IMR-90 (cell line): ENCODE data around the gene RPS26. TPM values are rescaled to one million over a fixed set of nuclear protein-coding genes. Genes with fewer than 3 reads are reported as not detected.
"Not testable (repeated sequence)": the region's sequence is repeated elsewhere in the genome, so short reads cannot be mapped to it uniquely, and the experiment has no call there.

Source experiments
- ATAC-seq: fragments of 200-7000 bp; cut with Tn5 transposase; 2 replicates; pipeline ENCODE4 v1.9.1; 2020; ENCODE audit warnings: low read depth, mild to moderate bottlenecking, moderate library complexity
- BruUV-seq: library from RNA; stranded (reverse); fragments of 400-500 nt; replicated peaks from 2 replicates; lab custom pipeline; 2021; lab: Mats Ljungman, UMichigan
- CTCF ChIA-PET: fragments of 300-600 bp; formaldehyde crosslinking; extraction: SDS; loops from one replicate; lab custom pipeline; 2021; ENCODE audit warnings: antibody characterized with exemption; lab: Yijun Ruan, JAX
- POLR2A ChIA-PET: fragments of 300-600 bp; sonication (Branson Sonifier 250); formaldehyde crosslinking; loops from one replicate; lab custom pipeline; 2022; ENCODE audit warnings: antibody characterized with exemption; ENCODE audit not compliant: unreplicated experiment; lab: Charles Lee
- DNase-seq: peaks from one replicate; pipeline ENCODE4 v3.0.0; 2013
- H2AFZ ChIP-seq: replicated peaks from 2 replicates; pipeline ENCODE3; 2013; ENCODE audit warnings: low read length, mild to moderate bottlenecking; ENCODE audit not compliant: poor library complexity
- H2AK5ac ChIP-seq: 2 replicates; pipeline ENCODE4 v1.6.1; 2013; ENCODE audit warnings: low read depth, low read length, inconsistent platforms
- H2AK9ac ChIP-seq: replicated peaks from 2 replicates; pipeline ENCODE3; 2013; ENCODE audit warnings: mild to moderate bottlenecking, low read depth, low read length, moderate library complexity; ENCODE audit not compliant: poor library complexity
- H2BK120ac ChIP-seq: 2 replicates; pipeline ENCODE4 v1.6.1; 2013; ENCODE audit warnings: low read depth, low read length, inconsistent platforms
- H2BK15ac ChIP-seq: 3 replicates; pipeline ENCODE4 v1.6.1; 2013; ENCODE audit warnings: low read depth, low read length, inconsistent platforms
- H2BK20ac ChIP-seq: 2 replicates; pipeline ENCODE4 v1.6.1; 2013; ENCODE audit warnings: low read depth, mild to moderate bottlenecking, inconsistent platforms, low read length, moderate library complexity
- H2BK5ac ChIP-seq: 2 replicates; pipeline ENCODE4 v1.6.1; 2013; ENCODE audit warnings: mild to moderate bottlenecking, low read depth, low read length, inconsistent platforms; ENCODE audit not compliant: poor library complexity, severe bottlenecking
- H3K14ac ChIP-seq: replicated peaks from 2 replicates; pipeline ENCODE4 v1.6.1; 2013; ENCODE audit warnings: low read depth, low read length, inconsistent platforms
- H3K18ac ChIP-seq: 2 replicates; pipeline ENCODE4 v1.6.1; 2013; ENCODE audit warnings: low read depth, low read length, control low read depth
- H3K23ac ChIP-seq: 2 replicates; pipeline ENCODE4 v1.6.1; 2013; ENCODE audit warnings: low read depth, low read length, inconsistent platforms
- H3K27ac ChIP-seq: 2 replicates; pipeline ENCODE4 v1.5.1; 2013; ENCODE audit warnings: mild to moderate bottlenecking, control low read depth, low read length; ENCODE audit not compliant: insufficient read depth
- H3K27me3 ChIP-seq: 2 replicates; pipeline ENCODE4 v1.6.1; 2013; ENCODE audit warnings: low read length; ENCODE audit not compliant: control insufficient read depth, insufficient read depth
- H3K36me3 ChIP-seq: 2 replicates; pipeline ENCODE4 v1.6.1; 2013; ENCODE audit warnings: low read length, mixed read lengths; ENCODE audit not compliant: control insufficient read depth, insufficient read depth
- H3K4ac ChIP-seq: 2 replicates; pipeline ENCODE4 v1.6.1; 2013; ENCODE audit warnings: low read depth, low read length, inconsistent platforms
- H3K4me1 ChIP-seq: 2 replicates; pipeline ENCODE4 v1.6.1; 2013; ENCODE audit warnings: low read length, mixed read lengths; ENCODE audit not compliant: control insufficient read depth, insufficient read depth
- H3K4me2 ChIP-seq: 2 replicates; pipeline ENCODE4 v1.6.1; 2013; ENCODE audit warnings: low read depth, mild to moderate bottlenecking, control low read depth, low read length, moderate library complexity
- H3K4me3 ChIP-seq: 2 replicates; pipeline ENCODE4 v1.5.1; 2013; ENCODE audit warnings: low read depth, mild to moderate bottlenecking, control low read depth, low read length, moderate library complexity; ENCODE audit not compliant: insufficient read depth
- H3K56ac ChIP-seq: 2 replicates; pipeline ENCODE4 v1.6.1; 2013; ENCODE audit warnings: low read length, inconsistent platforms; ENCODE audit not compliant: insufficient read depth; ENCODE audit errors: extremely low read depth
- H3K79me1 ChIP-seq, 2 experiments: 2 replicates each; pipeline ENCODE4 v1.6.1; 2013; ENCODE audit warnings: low read length in 2 of 2, inconsistent platforms in 1 of 2, low read depth in 1 of 2
- H3K9ac ChIP-seq: 2 replicates; pipeline ENCODE4 v1.6.1; 2013; ENCODE audit warnings: low read depth, low read length, control low read depth
- H3K9me1 ChIP-seq: 2 replicates; pipeline ENCODE4 v1.6.1; 2013; ENCODE audit warnings: low read length, inconsistent platforms; ENCODE audit not compliant: insufficient read depth
- H3K9me3 ChIP-seq: 2 replicates; pipeline ENCODE4 v1.6.1; 2013; ENCODE audit warnings: low read length; ENCODE audit not compliant: control insufficient read depth, insufficient read depth
- H4K20me1 ChIP-seq: 2 replicates; pipeline ENCODE4 v1.6.1; 2013; ENCODE audit warnings: low read length, inconsistent platforms; ENCODE audit not compliant: insufficient read depth
- H4K5ac ChIP-seq: 2 replicates; pipeline ENCODE4 v1.6.1; 2013; ENCODE audit warnings: mild to moderate bottlenecking, low read depth, low read length, control low read depth
- H4K8ac ChIP-seq, 2 experiments: 2 replicates each; pipeline ENCODE4 v1.6.1; 2013; ENCODE audit warnings: low read depth in 2 of 2, low read length in 2 of 2, control low read depth in 1 of 2, inconsistent platforms in 1 of 2
- H4K91ac ChIP-seq: 2 replicates; pipeline ENCODE4 v1.6.1; 2013; ENCODE audit warnings: low read depth, low read length, inconsistent platforms; ENCODE audit not compliant: insufficient read depth
- WGBS, 2 experiments: methylation state at CpG; one replicate each; pipeline versions ENCODE4 v1.1.5 to v1.1.7; 2013; ENCODE audit warnings: missing lambda C conversion rate in 2 of 2; ENCODE audit not compliant: insufficient read length in 1 of 2; ENCODE audit errors: extremely low coverage in 2 of 2; 5-methylcytosine and 5-hydroxymethylcytosine counted together
- dilution Hi-C: fragments of 300-500 bp; cut with HindIII; formaldehyde crosslinking; loops from one replicate; pipeline ENCODE4 v1.14.3; 2018; ENCODE audit warnings: low sequenced_read_pairs; ENCODE audit not compliant: unreplicated experiment
- in situ Hi-C: fragments of 300-500 bp; cut with MboI; formaldehyde crosslinking; loops from 3 replicates; pipeline ENCODE4 v1.14.3; 2019; ENCODE audit warnings: low sequenced_read_pairs, inconsistent platforms, mixed read lengths
- intact Hi-C: fragments of 100-400 bp; cut with micrococcal nuclease; formaldehyde crosslinking; loops from 2 replicates; pipeline ENCODE4 v1.10.0; 2022
- polyA plus RNA-seq, 3 experiments: library from polyadenylated mRNA; depleted of rRNA; stranded (reverse); fragments of >200 nt; gene quantifications; 2 replicates each; pipeline ENCODE4 v1.2.3, GENCODE V29; 2012; ENCODE audit warnings: low replicate concordance in 1 of 3
- total RNA-seq: library from RNA; depleted of rRNA; stranded (reverse); fragments of >200 nt; gene quantifications from 2 replicates; pipeline ENCODE4 v1.2.3, GENCODE V29; 2012

RPS26 gene
- total and polyA plus RNA-seq, 2 of the 4 experiments (the other 2 are of a cell fraction): 307 to 1,824 TPM

- POLR2A ChIA-PET, H3K23ac ChIP-seq, H4K5ac ChIP-seq, H2BK120ac ChIP-seq, CTCF ChIA-PET, DNase-seq, H2AFZ ChIP-seq, H3K4me3 ChIP-seq, H3K4me2 ChIP-seq, dilution Hi-C loops, BruUV-seq, H2BK15ac ChIP-seq, H4K8ac ChIP-seq, H3K9ac ChIP-seq, H3K56ac ChIP-seq, H3K4ac ChIP-seq, H2BK5ac ChIP-seq, in situ Hi-C loops, ATAC-seq, H3K14ac ChIP-seq, intact Hi-C loops, H3K18ac ChIP-seq, H3K4me1 ChIP-seq, H3K9me3 ChIP-seq, H4K91ac ChIP-seq, H3K27ac ChIP-seq, H2AK5ac ChIP-seq, H4K20me1 ChIP-seq, H3K27me3 ChIP-seq, H2BK20ac ChIP-seq: not testable (repeated sequence)
- Histone ChIP-seq H3K79me1 (peaks cover 3 to 15% of the 10 kb centered on the region in 2 experiments; a peak in 3 of 4 replicates), H2AK9ac (peak overlapping the region; percentile 65), H3K9me1 (peaks cover 16% of the 10 kb centered on the region), H3K36me3 (peaks cover 18% of the 10 kb centered on the region)
- WGBS, 2 experiments: no CpG with 5 or more reads among the region's 5 CpGs
These were observed 38.3 kb upstream of the RPS26 start for GRCh38 chr12:56003376-56003775.
